NT2/D1 (cell line): ENCODE results near the gene PMPCA.

Experiments used
- DNase-seq: peaks from one replicate; pipeline ENCODE4 v3.0.0-alpha.2; 2011; ENCODE audit warnings: low read depth, low spot score
- H3K27me3 ChIP-seq: 2 replicates; pipeline ENCODE4 v1.6.0; 2011; ENCODE audit warnings: mild to moderate bottlenecking; ENCODE audit not compliant: insufficient read length, insufficient read depth
- H3K36me3 ChIP-seq: 2 replicates; pipeline ENCODE4 v1.6.1; 2011; ENCODE audit warnings: mild to moderate bottlenecking, low read length, mixed read lengths; ENCODE audit not compliant: insufficient read depth, insufficient read length
- H3K4me1 ChIP-seq: 2 replicates; pipeline ENCODE4 v1.5.1; 2011; ENCODE audit not compliant: insufficient read depth, insufficient read length
- H3K4me3 ChIP-seq: 2 replicates; pipeline ENCODE4 v1.5.1; 2011; ENCODE audit warnings: low read depth; ENCODE audit not compliant: insufficient read length
- H3K9ac ChIP-seq: 2 replicates; pipeline ENCODE4 v1.6.0; 2011; ENCODE audit warnings: low read depth; ENCODE audit not compliant: insufficient read length
- H3K9me3 ChIP-seq: 2 replicates; pipeline ENCODE4 v1.5.1; 2011; ENCODE audit warnings: mild to moderate bottlenecking, low read length; ENCODE audit not compliant: insufficient read depth
- SUZ12 ChIP-seq: IDR thresholded peaks from 2 replicates; pipeline ENCODE4 v1.6.1; 2011; ENCODE audit not compliant: insufficient read length, insufficient read depth; ENCODE audit errors: extremely low read depth
- YY1 ChIP-seq: IDR thresholded peaks from 2 replicates; pipeline ENCODE4 v1.6.1; 2011; ENCODE audit not compliant: insufficient read length, insufficient read depth
- ZNF274 ChIP-seq: IDR thresholded peaks from 2 replicates; pipeline ENCODE4 v1.6.1; 2011; ENCODE audit warnings: mild to moderate bottlenecking, low read depth, low read length

Gene PMPCA

DNA sequence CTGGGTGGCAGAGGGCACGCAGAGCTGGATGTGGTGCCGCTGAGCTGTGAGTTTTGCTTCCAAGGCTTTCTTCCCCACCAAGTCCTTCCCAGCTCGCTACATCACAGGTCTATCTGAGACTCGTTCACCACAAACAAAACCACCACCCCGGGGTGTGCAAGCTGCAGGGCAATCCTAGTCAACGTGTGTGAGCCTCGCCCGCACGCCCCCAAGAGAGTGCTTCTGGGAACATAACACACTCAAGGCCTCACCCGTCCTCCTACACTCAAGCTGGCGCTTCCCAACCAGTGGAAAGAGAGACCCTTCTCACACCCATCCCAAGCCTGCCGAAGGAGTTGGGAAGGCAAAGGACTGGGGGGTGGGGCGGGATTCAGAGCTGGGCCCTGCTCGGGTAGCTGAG, 21.1 kb upstream of the PMPCA start:
- peaks cover 91% of the 10 kb centered on the region for H3K36me3 ChIP-seq

DNA sequence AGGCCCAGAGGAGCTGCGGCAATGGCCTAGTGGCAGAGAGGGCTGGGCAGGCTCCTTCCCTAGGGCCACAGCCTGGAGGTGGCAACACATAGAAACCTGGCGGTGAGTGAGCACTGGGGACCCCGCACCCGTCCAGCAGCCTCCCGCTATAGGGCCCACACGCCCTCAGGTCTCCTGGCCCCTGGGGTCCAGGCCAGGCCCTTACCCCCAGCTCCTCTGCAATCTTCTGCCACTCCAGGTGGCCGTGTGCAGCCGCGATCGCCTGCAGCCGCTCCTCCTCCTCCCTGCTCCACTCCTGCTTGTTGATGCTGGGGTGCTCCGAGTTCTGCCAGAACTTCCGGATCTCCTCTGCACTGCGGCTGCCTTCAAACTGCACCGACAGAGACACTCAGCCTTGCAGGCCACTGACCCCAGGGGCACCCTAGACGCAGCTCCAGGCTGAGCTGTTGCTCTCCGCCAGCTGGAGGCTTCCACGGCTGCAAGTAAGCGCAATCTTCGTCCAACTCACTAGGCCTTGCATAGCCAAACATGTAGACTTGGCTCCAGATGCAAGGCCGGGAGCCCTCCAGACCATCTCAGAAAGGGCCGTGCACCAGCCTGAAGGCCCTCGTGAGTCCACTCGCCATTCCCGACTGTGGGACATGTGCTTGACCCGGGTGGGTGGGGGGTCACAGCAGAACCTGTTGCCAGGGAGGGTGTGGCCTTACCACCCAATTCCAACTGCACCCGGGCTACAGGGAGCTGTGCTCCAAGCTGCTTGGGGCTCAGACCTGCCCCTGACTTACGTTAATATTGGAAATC, 18.5 kb upstream of the PMPCA start:
- H3K9ac ChIP-seq = no peak overlapping the region
- peaks cover 2% of the 10 kb centered on the region for H3K4me1 ChIP-seq
- TF ChIP-seq SUZ12 (no peak), YY1 (no peak), ZNF274 (no peak)
- DNase-seq = no peak
- H3K36me3 ChIP-seq = peaks cover 95% of the 10 kb centered on the region
- no peak overlapping the region for H3K4me3 ChIP-seq
- no peaks in the 10 kb centered on the region for H3K27me3 ChIP-seq
- no peaks in the 10 kb centered on the region for H3K9me3 ChIP-seq

More for the DNA sequence above, 21.1 kb upstream of the PMPCA start:
- DNase-seq = no peak
- no peaks in the 10 kb centered on the region for H3K9me3 ChIP-seq
- TF ChIP-seq ZNF274 (no peak), YY1 (no peak), SUZ12 (no peak)
- H3K4me3 ChIP-seq = no peak overlapping the region
- no peaks in the 10 kb centered on the region for H3K27me3 ChIP-seq
- H3K9ac ChIP-seq = no peak overlapping the region
- peaks cover 2% of the 10 kb centered on the region for H3K4me1 ChIP-seq

DNA sequence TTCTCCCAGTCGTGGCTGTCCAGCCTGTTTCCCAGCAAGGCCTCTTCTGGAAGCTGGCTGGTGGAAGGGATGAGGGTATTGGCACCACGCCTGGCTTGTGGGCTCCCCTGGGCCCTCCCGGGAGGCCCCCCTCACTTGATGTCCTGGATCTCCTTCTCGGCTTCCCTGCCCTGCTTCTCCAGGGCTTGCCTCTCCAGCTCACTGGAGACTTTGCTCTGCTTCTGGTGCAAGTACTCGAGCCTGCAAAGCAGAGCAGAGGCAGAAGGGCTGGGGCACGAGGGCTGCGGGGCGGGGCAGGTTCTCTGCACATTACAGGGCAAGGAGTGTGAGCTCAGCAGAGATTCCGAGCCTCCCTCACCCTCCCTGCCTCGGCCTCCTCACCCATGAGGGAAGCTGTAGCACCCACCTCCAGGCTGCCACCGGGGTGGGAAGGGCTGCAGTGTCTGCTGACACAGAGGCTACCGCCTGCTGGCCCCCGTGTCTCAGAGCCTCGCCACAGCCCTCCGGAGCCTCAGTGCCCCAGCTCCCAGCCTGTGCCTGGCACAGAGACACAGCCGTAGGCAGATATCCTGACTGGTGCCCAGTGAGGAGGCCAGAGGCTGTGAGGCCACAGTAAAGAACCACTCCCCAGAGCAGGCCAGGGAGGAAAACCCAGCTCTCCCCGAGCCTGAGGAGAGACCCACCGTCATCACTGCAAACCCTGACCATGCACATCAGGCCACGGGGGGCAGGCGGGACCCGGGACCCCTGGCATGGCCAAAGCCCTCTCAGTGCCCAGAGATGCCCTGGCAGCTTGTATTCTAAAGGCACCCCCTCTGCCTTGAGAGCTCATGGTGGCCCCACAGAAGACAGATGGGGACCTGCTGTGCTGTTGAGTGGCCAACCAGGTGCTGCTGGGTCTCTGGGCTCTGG, 17.7 kb upstream of the PMPCA start:
- Histone ChIP-seq H3K4me3 (no peak overlapping the region), H3K9me3 (no peaks in the 10 kb centered on the region), H3K4me1 (peaks cover 2% of the 10 kb centered on the region), H3K9ac (no peak overlapping the region), H3K36me3 (peaks cover 93% of the 10 kb centered on the region), H3K27me3 (no peaks in the 10 kb centered on the region)
- TF ChIP-seq SUZ12 (no peak), ZNF274 (no peak), YY1 (no peak)
- no peak for DNase-seq

DNA sequence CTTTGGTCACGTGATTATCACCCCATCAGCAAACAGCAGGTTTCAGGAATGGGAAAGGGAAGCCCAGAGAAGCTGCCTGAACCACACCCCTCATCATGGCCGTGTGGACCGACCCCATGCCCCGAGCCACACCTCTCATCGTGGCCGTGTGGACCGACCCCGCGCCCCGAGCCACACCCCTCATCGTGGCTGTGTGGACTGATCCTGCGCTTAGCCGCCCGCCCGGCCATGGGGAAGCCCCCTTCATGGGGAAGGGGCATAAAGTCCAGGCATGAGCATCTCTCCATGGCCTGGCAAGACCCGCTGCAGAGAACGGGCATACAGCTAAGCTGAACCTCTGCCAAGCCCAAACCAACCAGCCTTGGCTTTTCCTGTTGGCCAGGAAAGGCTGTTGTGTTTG, 16.9 kb upstream of the PMPCA start:
- Histone ChIP-seq H3K4me1 (peaks cover 5% of the 10 kb centered on the region), H3K4me3 (no peak overlapping the region), H3K27me3 (no peaks in the 10 kb centered on the region), H3K9ac (no peak overlapping the region), H3K9me3 (no peaks in the 10 kb centered on the region), H3K36me3 (peaks cover 93% of the 10 kb centered on the region)
- DNase-seq = no peak
- no peak for TF ChIP-seq SUZ12
- TF ChIP-seq ZNF274 = no peak
- TF ChIP-seq YY1 = no peak

DNA sequence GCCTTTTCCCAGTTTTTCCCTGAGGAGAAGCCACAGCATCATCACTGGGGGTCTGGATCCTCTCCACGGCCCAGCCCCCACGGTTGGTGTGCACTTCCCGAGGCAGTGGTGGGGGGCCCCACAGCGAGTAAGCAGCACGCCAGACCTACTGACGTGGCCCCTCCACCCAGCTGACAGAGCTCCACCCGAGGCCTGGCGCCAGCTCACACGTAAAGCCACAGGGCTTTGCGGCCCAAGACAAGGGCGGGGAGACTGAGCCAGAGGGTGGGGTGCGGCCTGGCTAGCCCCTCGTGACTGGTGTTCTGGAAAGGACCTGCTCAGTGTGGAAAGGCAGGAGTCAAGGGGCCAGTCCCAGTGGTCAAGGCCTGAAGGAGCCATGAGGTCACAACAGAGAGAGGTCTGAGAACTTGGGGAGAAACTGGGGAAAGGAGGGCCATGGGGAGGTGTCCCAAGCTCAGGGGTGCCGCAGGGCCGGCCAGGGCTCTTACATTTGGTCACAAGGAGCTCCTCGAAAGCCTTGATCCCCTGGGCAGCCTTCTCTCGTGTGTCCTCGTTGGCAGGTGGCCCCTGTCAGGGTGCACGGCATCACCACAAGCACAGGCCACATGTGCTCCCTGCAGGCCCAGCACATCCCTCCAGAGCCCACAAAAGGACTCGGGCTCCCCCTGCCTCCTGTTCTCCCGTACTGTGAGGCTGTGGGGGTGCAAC, 16.0 kb upstream of the PMPCA start:
- peaks cover 10% of the 10 kb centered on the region for H3K4me1 ChIP-seq
- no peak overlapping the region for H3K4me3 ChIP-seq
- no peaks in the 10 kb centered on the region for H3K27me3 ChIP-seq
- peaks cover 89% of the 10 kb centered on the region for H3K36me3 ChIP-seq
- no peak for DNase-seq
- no peak for TF ChIP-seq YY1
- no peak for TF ChIP-seq ZNF274
- TF ChIP-seq SUZ12 = no peak
- no peak overlapping the region for H3K9ac ChIP-seq
- no peaks in the 10 kb centered on the region for H3K9me3 ChIP-seq

DNA sequence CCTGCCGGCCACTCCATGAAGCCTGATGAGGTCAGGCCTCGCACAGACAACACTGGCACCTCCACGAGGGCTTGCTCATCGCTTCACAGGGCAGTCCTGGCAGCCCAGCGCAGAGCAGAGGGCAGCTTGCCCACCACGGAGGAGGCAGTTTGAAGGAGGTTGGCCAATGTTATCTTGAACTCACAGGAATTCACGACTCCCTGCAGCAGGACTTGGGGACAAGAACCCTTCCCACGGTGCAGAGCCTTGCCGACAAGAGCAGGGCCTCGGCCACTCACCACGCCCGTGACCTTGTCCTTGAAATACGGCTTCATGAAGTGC, 15.5 kb upstream of the PMPCA start:
- no peaks in the 10 kb centered on the region for H3K27me3 ChIP-seq
- DNase-seq = no peak
- no peak overlapping the region for H3K4me3 ChIP-seq
- H3K9me3 ChIP-seq = no peaks in the 10 kb centered on the region
- no peak overlapping the region for H3K9ac ChIP-seq
- TF ChIP-seq YY1 = no peak
- no peak for TF ChIP-seq ZNF274
- TF ChIP-seq SUZ12 = no peak
- H3K4me1 ChIP-seq = peaks cover 10% of the 10 kb centered on the region
- H3K36me3 ChIP-seq = peaks cover 83% of the 10 kb centered on the region
